HG03378 (cell line): ENCODE measurements around the gene FBXW7.

ENCODE experiments used
- ATAC-seq: cut with Tn5 transposase; IDR thresholded peaks from one replicate; pipeline ENCODE4 v1.9.1; 2021; ENCODE audit warnings: mild to moderate bottlenecking, moderate library complexity; ENCODE audit not compliant: unreplicated experiment

The FBXW7 gene

DNA sequence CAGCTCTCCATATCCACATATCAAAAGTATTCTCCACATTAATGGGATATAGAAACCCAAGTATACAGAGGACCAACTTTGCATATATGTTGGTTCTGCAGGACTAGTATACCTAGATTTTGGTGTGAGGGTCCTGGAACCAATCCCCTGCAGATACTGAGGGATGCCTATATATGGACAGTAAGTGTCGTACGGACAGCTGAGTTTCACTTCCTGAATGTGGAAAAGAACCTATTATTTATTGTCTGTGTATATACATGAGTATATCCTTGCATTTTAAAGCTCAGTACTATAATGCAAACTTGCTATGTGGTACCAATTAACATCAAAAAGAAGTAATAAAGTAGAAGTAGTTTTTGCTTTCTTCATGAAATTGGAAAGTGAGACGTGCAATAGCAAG lies 101.9 kb downstream of the FBXW7 start:
- no peak for ATAC-seq

DNA sequence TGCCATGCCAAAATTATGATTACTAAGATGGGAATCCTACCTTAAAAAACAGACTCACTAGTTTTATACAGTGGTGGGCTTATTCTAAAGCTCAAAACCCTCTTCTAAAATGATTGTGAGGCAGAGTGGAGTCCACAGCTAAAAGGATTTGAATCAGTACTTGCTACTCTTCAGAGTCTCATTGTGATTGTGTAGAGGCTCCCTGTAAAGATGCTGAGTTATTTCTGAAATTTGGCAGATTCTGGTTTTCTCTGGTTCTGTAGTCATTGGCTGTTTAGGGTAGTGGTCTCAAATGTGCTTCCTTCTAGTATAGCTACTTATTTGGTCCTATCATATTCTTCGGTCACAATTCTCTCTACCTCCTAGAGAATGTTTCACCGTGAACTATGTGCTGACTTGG lies 104.1 kb downstream of the FBXW7 start:
- no peak for ATAC-seq

DNA sequence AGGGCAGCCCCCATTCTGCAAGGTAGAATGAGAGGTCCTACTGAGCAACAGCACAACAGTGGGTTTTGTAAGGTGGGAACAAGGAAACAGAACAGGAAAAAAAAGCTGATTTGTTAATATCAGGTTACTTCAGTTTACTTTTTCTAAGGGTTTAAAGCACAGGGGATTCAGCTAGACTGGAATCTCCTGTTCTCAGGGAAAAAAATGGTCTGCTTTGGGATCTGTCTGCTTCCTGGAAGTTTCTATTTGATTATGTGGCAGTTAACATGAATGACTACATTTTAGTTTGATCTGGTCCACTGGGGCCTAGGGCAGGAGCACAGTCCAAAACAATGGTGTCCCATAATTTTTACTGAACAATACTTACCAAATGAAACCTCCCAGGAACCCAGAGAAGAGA lies 104.6 kb downstream of the FBXW7 start:
- no peak for ATAC-seq

DNA sequence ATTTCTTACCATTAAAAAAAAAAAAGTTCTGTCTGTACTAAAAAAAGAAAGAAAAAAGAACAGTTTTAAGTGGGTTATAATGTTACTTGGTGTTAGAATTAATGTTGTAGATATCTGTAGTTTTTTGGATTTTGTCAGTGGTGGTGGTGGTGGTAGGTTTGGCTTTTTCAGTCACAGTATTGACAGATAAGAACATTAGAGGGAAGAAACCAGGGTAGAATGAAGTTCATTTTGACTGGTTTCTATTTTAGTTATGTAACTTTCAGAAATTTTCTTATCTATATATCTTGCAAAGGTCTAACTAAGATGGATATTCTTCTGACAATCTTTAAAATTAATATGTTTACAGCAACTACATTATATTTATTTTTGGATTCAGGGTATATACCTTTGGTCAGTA lies 105.4 kb downstream of the FBXW7 start:
- ATAC-seq = no peak

DNA sequence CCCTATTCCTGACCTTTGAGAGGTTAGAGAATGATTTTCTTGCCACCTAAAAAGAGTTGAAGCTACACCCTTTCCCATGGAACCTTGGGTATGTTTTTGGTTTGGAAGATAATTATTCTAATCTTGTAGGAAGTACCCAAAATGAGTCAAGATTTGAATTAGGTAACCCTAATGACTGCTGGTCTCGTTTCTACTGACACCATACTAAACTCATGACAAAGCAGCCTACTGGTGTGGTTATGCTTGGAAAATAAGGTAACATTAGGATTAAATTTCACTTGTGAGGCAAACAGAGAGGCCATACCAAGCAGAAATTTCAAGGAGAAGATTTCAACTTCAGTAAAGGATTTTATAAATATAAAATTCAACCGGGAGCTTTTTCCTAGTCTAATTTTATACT lies 107.9 kb downstream of the FBXW7 start:
- ATAC-seq = no peak

DNA sequence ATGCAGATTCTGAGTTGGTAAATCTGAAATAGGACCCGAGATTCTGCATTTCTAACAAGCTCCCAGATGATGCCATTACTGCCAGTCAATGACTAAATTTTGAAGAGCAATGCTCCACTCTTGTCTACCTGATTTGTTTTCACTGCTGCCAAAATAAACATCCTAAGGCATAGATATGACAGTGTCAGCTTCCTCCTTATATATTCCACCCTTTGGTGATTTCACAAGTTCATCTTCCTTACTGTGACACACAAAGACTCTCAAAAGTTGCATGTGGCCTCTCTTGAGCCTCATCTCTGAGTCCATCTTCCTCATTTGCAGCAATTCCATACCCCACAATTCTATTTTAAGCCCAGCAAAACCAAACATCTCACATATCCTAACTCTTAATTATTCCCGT lies 110.9 kb downstream of the FBXW7 start:
- no peak for ATAC-seq

DNA sequence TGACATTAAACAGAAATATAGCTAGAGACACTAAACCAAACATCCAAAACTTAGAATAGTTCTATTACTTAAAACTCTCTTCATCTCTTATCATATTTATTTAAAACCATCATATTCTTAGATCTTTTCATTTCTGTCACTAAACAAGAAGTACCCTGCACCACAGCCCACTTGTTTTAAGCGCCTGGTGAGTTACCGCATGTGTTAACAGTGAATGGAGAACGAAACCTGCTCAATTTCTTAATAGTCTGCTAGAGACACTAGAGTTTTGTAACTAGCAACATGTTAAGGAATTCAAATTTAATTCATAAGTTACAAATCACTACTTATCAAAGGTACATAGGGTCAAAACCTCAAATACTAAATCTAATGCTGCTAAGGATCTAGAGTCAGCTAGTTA lies 111.5 kb downstream of the FBXW7 start:
- no peak for ATAC-seq

DNA sequence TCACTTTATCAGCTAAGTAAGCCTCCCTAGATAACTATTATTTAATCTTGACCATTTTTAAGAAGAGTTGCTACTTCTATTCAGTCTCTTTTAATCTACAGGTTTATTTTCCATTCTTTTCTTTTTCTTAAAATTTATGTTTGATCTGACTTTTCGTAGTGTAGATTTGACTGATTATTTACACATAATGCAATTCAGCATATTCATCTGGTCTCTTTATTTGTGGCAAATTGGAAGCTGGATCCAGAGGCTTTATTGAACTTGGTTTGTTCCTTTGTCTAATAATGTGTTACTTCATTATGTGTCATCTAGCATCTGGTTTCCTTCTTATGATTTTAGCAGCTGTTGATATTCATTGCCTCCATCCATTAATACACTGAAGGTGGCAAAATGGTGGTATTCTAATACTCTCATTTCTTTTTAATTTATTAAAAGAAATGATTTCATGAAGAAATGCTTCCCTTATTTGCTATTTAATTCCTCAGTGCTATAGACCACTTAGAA lies 113.0 kb downstream of the FBXW7 start:
- no peak for ATAC-seq

DNA sequence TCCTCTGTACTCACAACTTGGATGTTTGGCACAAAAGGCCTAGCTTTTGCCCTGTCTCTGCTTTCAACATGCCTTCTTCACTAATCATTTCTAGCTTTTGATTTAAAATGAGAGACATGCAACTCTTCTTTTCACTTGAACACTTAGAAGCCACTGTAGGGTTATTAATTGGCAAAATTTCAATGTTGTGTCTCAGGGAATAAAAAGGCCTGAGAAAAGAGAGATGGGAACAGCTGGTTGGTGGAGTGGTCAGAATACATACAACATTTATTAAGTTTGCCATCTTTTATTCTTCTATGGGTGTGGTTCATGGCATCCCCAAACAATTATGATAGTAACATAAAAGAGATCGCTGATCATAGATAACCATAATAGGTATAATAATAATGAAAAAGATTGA lies 114.3 kb downstream of the FBXW7 start:
- ATAC-seq = no peak

DNA sequence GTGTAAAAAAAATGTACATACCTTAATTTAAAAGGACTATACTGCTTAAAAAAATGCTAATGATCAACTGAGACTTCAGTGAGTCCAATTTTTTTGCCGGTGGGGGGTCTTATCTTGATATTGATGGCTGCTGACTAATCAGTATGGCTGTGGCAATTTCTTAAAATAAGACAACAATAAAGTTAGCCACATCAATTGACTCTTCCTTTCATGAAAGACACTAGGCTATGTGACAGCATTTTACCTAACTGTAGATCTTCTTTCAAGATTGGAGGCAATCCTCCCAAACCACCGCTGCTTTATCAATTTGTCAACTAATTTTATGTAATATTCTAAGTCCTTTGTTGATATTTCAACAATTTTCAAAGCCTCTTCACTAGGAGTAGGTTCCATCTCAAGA lies 116.1 kb downstream of the FBXW7 start:
- no peak for ATAC-seq

DNA sequence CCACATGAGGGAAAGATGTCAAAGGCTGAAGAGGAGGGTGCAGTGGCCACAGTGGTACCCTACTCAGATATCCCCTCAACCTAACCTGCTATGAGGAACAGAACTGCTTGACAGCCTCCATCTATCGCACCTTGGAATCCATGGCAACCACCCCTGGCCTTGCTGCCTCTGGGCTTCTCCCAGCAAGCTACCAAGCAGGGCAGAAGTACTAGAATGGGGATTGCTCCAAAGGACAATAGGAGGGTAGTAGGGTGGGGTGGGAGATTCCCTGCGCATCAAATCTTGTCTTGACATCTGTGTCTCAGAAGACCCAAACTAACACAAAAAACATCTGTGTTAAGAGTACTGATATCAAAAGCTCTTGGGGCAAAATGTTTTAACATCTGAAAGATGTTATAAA lies 118.2 kb downstream of the FBXW7 start:
- no peak for ATAC-seq

DNA sequence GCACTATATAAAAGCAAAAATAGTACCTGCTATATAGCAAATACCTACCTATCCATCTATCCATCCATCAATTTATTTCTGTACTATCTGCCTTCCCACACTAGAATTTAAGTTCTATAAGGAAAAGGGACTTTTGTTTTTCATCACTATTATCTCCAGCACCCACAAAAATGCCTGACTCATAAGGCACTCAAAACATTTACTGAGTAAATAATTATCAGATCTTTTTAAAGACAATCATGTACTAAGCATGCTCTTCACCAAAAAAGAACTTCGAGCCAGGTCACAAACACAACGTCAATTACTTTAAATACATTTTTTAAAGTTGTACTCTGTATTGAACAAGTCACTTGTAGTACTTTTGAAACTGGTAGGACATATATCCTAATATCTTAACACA lies 119.9 kb downstream of the FBXW7 start:
- no peak for ATAC-seq

DNA sequence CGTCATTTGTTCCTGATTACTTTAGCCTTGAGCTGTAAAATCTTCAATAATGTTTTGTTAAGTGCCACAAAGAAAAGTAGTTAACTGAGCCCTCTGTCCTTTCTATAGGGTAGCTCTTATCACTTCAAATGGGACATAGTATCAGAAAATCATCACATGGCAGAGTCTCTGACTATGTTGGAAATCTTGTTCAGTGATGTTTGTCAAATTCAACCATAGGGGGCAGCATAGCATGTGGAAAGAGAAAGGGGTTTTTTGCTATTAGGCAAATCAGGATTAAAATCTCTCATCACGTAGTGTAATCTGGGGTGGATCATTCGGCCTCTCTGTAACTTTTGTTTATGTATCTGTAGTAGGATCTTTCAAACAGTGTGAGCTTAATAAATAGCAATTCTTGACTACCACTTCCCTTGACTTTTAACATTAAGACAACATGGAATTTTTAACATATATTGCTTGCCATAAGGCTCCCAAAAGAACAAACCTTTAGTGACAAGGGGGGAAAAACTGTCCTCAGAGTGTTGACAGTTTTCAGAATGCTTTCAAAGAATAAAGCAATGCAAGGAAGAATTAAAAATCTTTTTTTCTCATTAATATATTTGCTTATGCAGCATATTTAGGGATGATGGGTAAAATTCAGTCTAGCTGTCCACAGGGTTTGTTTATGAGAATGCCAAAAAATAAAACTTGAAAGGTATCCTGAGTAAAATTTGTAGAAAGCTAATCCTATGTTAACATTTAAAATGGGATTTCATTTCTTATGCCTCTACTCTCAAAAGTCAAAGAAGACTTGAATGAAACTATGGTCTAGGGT lies 127.2 kb downstream of the FBXW7 start:
- no peak for ATAC-seq

DNA sequence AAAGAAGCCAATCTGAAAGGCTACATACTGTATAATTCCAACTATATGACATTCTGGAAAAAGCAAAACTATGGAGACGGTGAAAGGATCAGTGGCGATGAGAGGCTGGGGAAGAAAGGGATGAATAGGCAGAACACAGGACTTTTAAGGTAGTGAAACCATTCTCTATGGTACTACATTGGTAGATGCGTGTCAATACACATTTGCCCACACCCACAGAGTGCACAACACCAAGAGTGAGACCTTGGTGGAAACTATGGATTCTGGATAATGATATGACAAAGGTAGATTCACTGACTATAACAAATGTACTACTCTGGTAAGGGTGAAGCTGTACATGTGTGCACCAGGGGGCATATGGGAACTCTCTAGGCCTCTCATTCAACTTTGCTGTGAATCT lies 134.5 kb downstream of the FBXW7 start:
- ATAC-seq = no peak

DNA sequence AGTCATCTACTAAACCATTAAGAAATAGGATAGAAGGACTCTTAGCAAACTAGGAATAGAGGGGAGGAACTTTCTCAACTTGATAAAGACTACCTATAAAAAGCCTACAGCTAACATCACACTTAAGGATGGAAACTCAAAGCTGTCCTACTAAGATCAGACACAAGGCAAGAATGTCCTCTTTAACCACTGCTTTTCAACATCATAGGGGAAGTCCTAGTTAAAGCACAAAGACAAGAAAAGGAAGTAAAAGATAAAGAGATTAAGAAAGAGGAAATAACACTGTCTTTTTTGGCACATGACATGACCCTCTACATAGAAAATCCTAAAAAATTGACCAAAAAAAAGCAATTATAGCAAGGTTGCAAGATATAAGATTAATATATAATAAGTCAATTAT lies 136.6 kb downstream of the FBXW7 start:
- ATAC-seq = peak; percentile 66

DNA sequence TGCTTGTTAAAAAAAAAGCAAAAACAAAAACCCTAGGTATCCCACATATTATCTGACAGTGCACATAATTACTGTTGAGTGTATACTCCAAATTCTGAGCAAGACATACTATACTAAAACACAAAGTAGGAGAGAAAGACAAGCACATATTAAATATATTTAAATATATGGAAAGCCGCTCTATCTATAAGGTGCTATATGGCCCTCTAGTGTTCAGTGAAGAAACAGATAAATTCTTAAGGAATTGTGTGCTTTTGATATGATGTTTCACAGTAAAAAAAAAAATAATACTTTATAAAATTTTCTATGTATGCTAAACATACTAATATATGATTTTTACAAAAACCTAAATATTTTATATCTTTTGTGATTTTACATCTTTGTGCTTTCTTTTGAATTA lies 137.8 kb downstream of the FBXW7 start:
- ATAC-seq = no peak

DNA sequence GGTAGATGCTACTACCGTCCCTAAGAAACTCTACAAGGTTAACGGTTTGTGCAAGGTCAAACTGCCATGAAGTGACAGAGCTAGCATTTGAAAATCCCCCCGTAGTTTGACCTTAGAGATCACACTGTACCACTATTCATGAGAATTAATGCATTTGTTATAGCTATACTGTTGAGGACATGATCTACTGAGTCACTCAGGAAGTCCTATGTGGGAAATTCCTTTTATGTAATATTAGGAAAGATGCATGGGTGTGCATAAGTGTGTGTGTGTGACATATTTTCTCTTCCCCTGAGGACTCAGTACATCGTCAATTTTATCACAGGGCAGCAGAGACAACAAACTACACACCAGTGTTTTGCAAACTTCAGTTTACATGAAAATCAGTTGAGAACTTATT lies 141.1 kb downstream of the FBXW7 start:
- no peak for ATAC-seq

DNA sequence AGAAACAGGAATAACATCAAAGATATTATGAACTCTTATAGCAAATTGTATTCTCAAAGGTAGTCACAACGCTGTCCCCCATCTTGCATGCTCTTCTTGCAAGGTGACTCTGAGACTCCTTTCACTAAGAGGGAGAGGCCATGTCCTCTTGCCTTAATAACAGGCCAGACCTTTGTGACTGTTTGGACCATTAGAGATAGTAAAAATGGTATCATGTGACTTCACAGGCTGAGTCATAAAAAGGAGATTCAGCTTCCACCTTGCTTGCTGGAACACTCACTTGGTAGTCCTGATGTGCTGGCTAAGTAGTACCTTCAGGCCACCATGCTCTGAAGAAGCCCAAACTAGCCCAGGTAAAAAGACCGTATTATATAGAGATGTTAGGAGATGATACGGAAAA lies 143.8 kb downstream of the FBXW7 start:
- ATAC-seq = no peak

DNA sequence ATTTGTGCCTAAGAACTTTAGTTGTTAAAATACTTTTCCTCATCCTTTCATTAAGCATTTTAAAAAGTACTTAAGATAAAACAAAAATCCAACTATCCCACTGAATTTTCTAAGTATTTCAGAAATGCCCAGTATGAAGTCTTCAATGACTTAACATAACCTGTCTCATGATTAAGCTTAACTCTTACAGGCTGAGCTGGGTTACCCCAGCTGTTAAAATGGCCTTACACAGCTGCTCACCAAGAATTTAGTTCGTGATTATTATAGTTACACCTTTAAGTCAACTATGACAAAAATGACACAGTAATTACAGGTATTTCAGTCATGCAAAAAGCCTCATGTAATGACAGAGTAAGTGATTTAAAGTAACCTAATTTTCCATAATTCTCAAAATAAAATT lies 145.7 kb downstream of the FBXW7 start:
- no peak for ATAC-seq

DNA sequence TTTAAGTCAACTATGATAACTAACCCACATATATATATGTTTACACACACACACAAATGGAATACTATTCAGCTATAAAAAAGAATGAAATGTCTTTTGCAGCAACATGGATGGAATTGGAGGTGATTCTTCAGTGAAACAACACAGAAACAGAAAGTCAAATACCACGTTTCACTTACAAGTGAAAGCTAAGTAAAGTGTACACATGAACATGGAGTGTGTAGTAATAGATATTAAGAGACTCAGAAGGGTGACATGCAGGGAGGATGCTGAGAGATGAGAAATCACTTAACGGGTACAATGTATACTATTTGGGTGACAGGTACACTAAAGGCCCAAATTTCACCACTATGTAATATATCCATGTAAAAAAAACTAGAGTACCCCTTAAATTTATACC lies 146.5 kb downstream of the FBXW7 start:
- no peak for ATAC-seq

DNA sequence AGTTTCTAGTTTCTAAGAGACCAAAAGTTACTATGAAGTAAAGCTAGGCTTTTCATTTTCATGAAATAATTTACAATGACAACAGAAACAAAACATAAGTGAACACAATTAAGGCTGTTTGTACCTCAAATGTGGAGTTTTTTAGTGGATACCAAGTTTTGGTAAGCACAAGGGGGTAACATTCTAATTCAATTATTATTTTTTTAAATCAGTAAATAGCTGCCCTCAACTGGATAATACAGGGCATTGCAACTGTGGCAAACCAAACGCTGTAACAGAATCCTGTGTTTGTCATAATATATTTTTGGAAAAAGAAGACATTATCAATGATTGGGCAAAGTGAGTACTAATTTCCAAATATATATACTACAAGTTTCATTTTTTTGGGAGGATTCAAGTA lies 150.3 kb downstream of the FBXW7 start:
- ATAC-seq = no peak

DNA sequence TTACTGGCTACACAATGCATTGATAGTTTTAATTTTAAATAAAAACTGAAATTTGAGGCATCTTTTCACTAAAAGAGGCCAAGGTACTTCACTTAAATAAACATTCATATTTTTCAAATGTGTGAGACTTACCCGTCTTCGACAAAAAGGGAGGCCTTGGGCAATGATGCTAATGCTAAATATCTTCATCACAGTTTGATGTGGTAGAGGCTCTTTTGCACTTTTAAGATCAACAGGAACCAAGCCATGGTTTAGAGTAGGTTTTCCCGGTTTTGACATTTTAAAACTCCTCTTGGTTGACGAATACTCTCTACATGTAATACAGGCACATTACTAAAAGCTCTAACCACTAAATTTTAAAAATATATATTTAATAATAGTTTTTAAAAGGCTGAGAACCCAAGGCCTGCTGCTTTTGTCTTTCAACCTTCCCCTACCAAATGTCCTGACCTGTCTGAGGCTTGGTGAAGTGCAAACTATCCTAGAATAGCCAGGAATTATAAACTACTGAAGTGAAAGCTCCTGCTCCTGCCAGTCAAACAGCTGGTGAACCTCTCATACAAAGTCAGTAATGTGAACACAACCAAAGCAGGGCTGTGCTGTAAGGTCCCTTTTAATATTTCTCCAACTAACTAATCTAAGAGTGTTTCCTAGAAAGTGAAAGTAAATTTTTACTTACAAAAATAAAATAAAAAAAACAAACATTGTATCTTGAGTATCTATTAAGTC lies 153.7 kb downstream of the FBXW7 start:
- ATAC-seq = peak; percentile 53
